H7 (cell line): ENCODE measurements around the gene MREG. TPM values are rescaled to one million over a fixed set of nuclear protein-coding genes. Genes with fewer than 3 reads are reported as not detected.
"Not testable (repeated sequence)": the region's sequence is repeated elsewhere in the genome, so short reads cannot be mapped to it uniquely, and the experiment has no call there.

Experiments
- DNase-seq: peaks from one replicate; pipeline ENCODE4 v3.0.0; 2012
- H3K27me3 ChIP-seq: 2 replicates; pipeline ENCODE4 v1.6.0; 2011; ENCODE audit warnings: mild to moderate bottlenecking, low read length; ENCODE audit not compliant: control insufficient read depth, insufficient read depth
- H3K36me3 ChIP-seq: replicated peaks from 2 replicates; pipeline ENCODE4 v1.5.1; 2011; ENCODE audit warnings: low read length; ENCODE audit not compliant: control insufficient read depth, insufficient read depth
- H3K4me3 ChIP-seq: 2 replicates; pipeline ENCODE4 v1.5.1; 2011; ENCODE audit warnings: low read depth, mild to moderate bottlenecking, control low read depth, low read length, moderate library complexity; ENCODE audit not compliant: insufficient read depth
- total RNA-seq: library from RNA; depleted of rRNA; stranded (reverse); fragments of >200 nt; shearing (Covaris generic); gene quantifications from 2 replicates; pipeline ENCODE4 v1.2.3, GENCODE V29; 2014

MREG gene
- total RNA-seq, 1 experiment from 2014 or later: 14.9 TPM

GRCh38 chr2:215968499-215968898 is 44.9 kb downstream of the MREG start:
- Histone ChIP-seq H3K4me3 (no peak overlapping the region), H3K27me3 (no peaks in the 10 kb centered on the region), H3K36me3 (no peaks in the 10 kb centered on the region; the same call in none of the 2 replicates)
- DNase-seq: no peak

DNA sequence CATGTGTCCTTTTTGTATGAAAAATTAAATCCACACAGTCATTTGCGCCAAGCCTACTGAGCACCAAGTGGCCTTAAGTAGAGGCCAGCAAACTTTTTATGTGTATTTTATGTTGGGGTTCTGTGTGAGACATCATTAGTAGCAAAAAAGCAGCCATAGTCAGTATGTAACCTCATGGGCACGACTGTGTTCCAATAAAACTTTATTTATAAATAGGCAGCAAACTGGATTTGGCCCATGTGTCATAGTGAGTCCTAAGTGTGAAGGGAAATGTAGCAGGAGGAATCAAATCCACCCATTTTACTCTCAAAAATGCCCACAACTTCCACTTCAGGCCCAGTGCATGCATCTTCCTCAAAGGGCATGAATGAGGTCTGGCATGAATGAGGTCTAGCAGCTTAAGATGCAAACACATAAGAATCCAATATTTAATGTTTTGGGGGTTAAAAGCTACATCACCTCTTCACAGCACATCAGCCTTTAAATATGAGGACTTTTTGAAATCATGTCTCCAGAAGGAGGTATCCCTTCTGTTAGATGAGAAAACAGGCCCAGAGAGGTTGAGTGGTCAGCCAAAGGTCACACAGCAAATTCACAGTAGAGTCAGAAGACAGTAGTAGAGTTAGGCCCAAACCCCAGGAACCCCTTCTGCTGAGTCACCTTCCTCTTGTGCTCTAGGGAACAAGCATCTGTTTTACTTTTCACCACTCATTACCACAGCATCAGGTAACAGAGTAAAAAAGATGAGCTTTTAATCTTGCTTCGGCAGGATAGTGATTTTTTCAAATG is 45.6 kb downstream of the MREG start:
- no peak overlapping the region for H3K4me3 ChIP-seq
- H3K36me3 ChIP-seq: no peaks in the 10 kb centered on the region; the same call in none of the 2 replicates
- no peaks in the 10 kb centered on the region for H3K27me3 ChIP-seq
- no peak for DNase-seq

GRCh38 chr2:215966951-215967350 is 46.4 kb downstream of the MREG start:
- Histone ChIP-seq H3K36me3 (no peaks in the 10 kb centered on the region; the same call in none of the 2 replicates), H3K4me3 (no peak overlapping the region), H3K27me3 (no peaks in the 10 kb centered on the region)
- DNase-seq: no peak

- H3K27me3 ChIP-seq: no peaks in the 10 kb centered on the region
- no peaks in the 10 kb centered on the region; the same call in none of the 2 replicates for H3K36me3 ChIP-seq
- no peak for DNase-seq
- no peak overlapping the region for H3K4me3 ChIP-seq
Measured at GRCh38 chr2:215966274-215966673, 47.1 kb downstream of the MREG start.

- Histone ChIP-seq H3K36me3 (no peaks in the 10 kb centered on the region; the same call in none of the 2 replicates), H3K4me3 (no peak overlapping the region), H3K27me3 (no peaks in the 10 kb centered on the region)
- no peak for DNase-seq
Measured at GRCh38 chr2:215965532-215966165, 47.7 kb downstream of the MREG start.

DNA sequence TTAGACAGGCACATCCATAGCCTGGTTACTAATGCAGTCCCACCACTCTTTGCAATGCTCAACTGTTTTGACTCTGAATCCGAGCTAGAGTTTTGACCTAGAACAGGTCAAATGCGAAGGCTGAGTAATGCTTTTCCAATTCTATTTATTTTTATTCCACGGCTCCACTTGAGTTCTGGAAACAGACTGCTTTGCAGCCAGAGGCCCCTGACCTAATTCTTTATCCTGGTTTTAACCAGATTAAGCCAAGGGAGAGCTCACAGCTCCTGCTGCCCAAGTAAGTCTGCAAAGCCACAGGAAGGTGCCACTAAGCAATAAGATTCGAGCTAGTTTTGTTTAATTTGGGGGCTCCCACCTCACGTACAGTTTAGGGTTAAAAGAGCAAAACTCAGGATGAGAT is 51.4 kb downstream of the MREG start:
- Histone ChIP-seq H3K4me3 (no peak overlapping the region), H3K36me3 (no peaks in the 10 kb centered on the region), H3K27me3 (no peaks in the 10 kb centered on the region)
- DNase-seq: no peak

DNA sequence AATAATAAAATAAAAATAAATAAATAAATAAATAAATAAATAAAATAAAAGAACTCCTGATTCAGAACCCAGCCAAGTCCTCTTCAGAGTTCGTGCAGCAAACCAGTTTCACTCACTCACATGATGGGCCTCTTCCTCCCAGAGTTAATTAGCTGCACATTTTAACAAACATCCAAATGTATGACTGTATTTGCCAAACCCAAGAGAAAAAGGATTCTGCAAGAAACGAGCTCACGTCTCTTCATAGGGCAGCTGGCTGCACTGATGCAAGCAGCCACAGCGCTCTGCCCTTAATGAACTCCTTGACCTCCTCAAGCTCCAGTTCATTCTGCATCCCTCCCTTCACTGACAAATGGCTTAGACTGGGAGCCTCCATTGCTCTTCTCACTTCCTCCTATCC is 55.1 kb downstream of the MREG start:
- Histone ChIP-seq H3K4me3 (no peak overlapping the region), H3K36me3 (no peaks in the 10 kb centered on the region)

DNA sequence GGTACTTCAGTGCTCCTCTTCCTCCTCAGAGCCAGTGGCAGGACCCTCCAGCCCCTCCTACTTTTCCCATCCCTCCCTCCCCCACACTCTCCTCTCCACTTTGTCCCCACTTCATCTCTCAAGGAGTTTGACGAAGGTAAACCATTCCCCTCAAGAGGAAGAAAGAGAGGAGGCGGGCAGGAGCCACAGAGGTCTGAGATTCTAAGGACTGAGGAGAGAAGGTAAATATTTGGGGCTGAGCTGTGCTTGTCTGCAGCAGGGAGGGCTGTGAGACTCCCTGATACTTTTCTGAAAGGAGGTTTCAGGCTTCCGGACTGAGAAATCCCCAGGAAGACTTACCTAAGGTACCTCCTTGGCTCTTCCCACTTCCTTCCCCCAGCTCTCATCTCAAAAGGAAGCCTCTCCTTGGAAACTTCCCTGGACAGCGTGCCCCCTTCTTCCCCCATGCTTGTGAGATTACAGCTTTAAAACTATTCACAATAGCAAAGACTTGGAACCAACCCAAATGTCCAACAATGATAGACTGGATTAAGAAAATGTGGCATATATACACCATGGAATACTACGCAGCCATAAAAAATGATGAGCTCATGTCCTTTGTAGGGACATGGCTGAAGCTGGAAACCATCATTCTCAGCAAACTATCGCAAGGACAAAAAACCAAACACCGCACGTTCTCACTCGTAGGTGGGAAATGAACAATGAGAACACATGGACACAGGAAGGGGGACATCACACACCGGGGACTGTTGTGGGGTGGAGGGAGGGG is 55.8 kb downstream of the MREG start:
- H3K4me3 ChIP-seq, H3K27me3 ChIP-seq, DNase-seq, H3K36me3 ChIP-seq: not testable (repeated sequence)

More for the DNA sequence above, 55.1 kb downstream of the MREG start:
- H3K27me3 ChIP-seq: no peaks in the 10 kb centered on the region
- DNase-seq: no peak

- no peaks in the 10 kb centered on the region for H3K27me3 ChIP-seq
- H3K36me3 ChIP-seq: no peaks in the 10 kb centered on the region
- DNase-seq: no peak
- H3K4me3 ChIP-seq: no peak overlapping the region
Measured at GRCh38 chr2:215952860-215953637, 60.3 kb downstream of the MREG start.

- Histone ChIP-seq H3K4me3 (no peak overlapping the region), H3K27me3 (no peaks in the 10 kb centered on the region), H3K36me3 (no peaks in the 10 kb centered on the region)
- no peak for DNase-seq
Measured at GRCh38 chr2:215951558-215951957, 61.8 kb downstream of the MREG start.

- DNase-seq: peak; percentile 41
- Histone ChIP-seq H3K27me3 (no peaks in the 10 kb centered on the region), H3K4me3 (no peak overlapping the region), H3K36me3 (no peaks in the 10 kb centered on the region; the same call in 1 of the 2 replicates)
Measured at GRCh38 chr2:215949991-215950404, 63.4 kb downstream of the MREG start.

GRCh38 chr2:215948051-215948450 is 65.3 kb downstream of the MREG start:
- H3K27me3 ChIP-seq: no peaks in the 10 kb centered on the region
- no peaks in the 10 kb centered on the region; the same call in 1 of the 2 replicates for H3K36me3 ChIP-seq
- no peak for DNase-seq
- H3K4me3 ChIP-seq: no peak overlapping the region

DNA sequence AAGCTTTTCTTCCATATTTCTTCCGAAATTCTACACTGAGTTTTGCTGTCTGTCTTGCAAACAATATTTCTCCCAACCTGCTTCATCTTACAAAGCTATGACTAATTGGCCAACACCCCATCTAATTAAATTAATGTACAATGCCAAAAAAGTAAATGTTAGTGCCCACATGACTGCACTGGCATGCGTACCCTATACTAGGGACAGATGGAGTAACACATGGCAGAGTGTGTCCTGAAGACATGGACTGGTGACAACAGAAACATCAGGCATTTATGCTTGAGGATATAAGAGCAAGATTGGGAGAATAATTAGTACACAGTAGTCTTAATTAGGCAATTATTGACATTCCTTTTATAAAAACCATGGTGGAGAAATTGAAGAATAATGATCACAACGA is 66.8 kb downstream of the MREG start:
- H3K27me3 ChIP-seq: no peaks in the 10 kb centered on the region
- H3K4me3 ChIP-seq: no peak overlapping the region
- no peaks in the 10 kb centered on the region; the same call in 1 of the 2 replicates for H3K36me3 ChIP-seq
- no peak for DNase-seq

DNA sequence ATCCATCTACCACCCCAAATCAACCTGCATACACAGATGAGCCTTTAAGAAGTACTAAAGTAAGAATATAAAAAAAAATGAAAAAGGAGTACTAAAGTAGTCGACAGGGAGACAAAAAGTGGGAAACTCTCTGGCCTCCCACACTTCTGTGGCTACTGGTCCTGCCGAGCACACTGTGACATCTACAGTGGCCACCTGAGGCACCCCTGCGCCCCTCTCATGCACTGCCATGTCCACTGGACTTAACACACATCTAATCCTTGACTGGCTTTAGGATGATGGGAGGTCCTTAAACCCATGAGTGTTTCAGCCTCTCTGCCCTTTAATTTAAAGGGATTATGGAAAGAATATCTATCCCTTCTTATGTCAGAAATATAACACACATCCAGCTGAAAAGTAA is 71.2 kb downstream of the MREG start:
- H3K36me3 ChIP-seq: no peaks in the 10 kb centered on the region; the same call in 1 of the 2 replicates
- no peak for DNase-seq
- no peaks in the 10 kb centered on the region for H3K27me3 ChIP-seq
- no peak overlapping the region for H3K4me3 ChIP-seq
